Measurements from ENCODE around the gene BCAP29. TPM values are rescaled to one million over a fixed set of nuclear protein-coding genes. Genes with fewer than 3 reads are reported as not detected.

Gene BCAP29
- total and polyA plus RNA-seq, 2 of the 8 experiments (the other 6 are each of a cell fraction or from before 2014, with no cell fraction given): 6.8 to 18.1 TPM

DNA sequence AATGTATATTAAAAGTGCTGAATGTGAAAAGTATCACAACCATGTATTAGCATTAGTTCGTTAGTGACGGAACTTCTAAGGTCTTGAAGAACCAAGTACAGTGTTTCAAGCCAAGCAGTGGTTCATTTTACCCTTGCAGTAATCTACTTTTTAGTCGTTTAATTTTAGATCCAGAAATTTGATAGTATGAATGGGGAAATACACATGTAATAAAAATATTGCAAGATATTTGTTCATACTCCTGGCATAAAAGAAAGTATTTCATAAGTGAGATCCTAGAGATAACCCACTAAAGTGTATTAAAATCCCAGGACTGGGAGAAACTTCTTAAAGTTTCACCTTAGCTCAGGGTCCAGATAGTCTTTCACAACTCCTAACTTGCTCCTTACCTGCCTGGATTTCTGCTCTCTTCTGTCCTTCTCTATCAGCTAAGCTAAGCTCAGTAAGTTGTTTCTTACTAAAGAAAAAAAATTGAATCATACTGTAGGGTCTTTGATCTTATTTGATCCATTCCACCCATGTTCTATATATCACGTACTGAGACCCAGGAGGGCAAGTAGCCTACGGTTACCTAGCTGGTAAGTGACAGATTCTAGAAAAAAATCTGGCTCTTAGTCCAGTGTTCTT is 1.5 kb downstream of the BCAP29 start:
- Histone ChIP-seq H2BK5ac (ENCODE audit: low read depth, low read length) (no peak overlapping the region), H4K20me1 (replicated peaks in 1 of 2; ENCODE audit: control insufficient read depth in 1 of 2, insufficient read depth in 2 of 2, low read length in 2 of 2) (no peaks in the 10 kb centered on the region), H3K23ac (ENCODE audit: insufficient read length) (no peak overlapping the region), H3K56ac (replicated peaks; ENCODE audit: insufficient read length, low read depth, low read length) (no peak overlapping the region), H3K4me1 (replicated peaks in 1 of 4; ENCODE audit: control insufficient read depth in 3 of 4, insufficient read depth in 4 of 4, low read length in 3 of 4) (no peaks in the 10 kb centered on the region), H2BK12ac (ENCODE audit: low read depth, low read length) (no peak overlapping the region), H3K4me2 (ENCODE audit: insufficient read depth in 1 of 2, low read depth in 2 of 2, low read length in 2 of 2) (no peak overlapping the region; a peak in 1 of 4 replicates), H3K23me2 (ENCODE audit: low read depth, low read length) (peaks cover 4% of the 10 kb centered on the region), H4K91ac (replicated peaks; ENCODE audit: insufficient read length, low read length) (no peak overlapping the region), H2BK20ac (ENCODE audit: low read length) (no peak overlapping the region), H3K14ac (ENCODE audit: insufficient read length) (no peak overlapping the region), H3K36me3 (ENCODE audit: control insufficient read depth in 2 of 4, insufficient read depth in 4 of 4, low read length in 3 of 4) (peaks cover 0 to 10% (median 1%) of the 10 kb centered on the region in 4 experiments; a peak in 2 of 8 replicates), H4K8ac (ENCODE audit: extremely low read depth, insufficient read depth, low read length) (no peak overlapping the region), H2BK15ac (ENCODE audit: low read length) (no peak overlapping the region), H4K5ac (ENCODE audit: insufficient read length, low read depth, low read length) (no peak overlapping the region), H3K27ac (ENCODE audit: low read depth, low read length) (no peak overlapping the region), H3K4ac (replicated peaks; ENCODE audit: insufficient read length, low read depth, low read length) (no peak overlapping the region), H3K18ac (ENCODE audit: extremely low read depth, low read length) (no peak overlapping the region), H3K79me2 (ENCODE audit: control insufficient read depth in 1 of 2, insufficient read depth in 2 of 2, low read length in 2 of 2) (no peaks in the 10 kb centered on the region), H2AK5ac (ENCODE audit: low read depth, low read length) (no peak overlapping the region), H3K9me3 (ENCODE audit: insufficient read depth in 2 of 2, low read depth in 1 of 2, low read length in 1 of 2) (no peaks in the 10 kb centered on the region), H2AFZ (ENCODE audit: low read length) (no peak overlapping the region), H3K27me3 (replicated peaks in 1 of 4; ENCODE audit: control insufficient read depth in 3 of 4, extremely low read depth in 1 of 4, insufficient read depth in 3 of 4, low read length in 3 of 4) (no peaks in the 10 kb centered on the region), H2BK120ac (replicated peaks; ENCODE audit: low read depth, low read length) (no peak overlapping the region), H3K9ac (replicated peaks in 1 of 4; ENCODE audit: extremely low read depth in 1 of 4, low read depth in 3 of 4, low read length in 3 of 4) (no peak overlapping the region), H3K79me1 (ENCODE audit: low read depth, low read length) (no peaks in the 10 kb centered on the region), H3K4me3 (ENCODE audit: extremely low read depth in 1 of 4, insufficient read depth in 2 of 4, low read depth in 3 of 4, low read length in 4 of 4) (no peak overlapping the region; a peak in 1 of 8 replicates)
- POLR2A ChIA-PET (ENCODE audit: partially characterized antibody): no interaction called here
- 96% methylated on average over 5 of the region's 5 CpGs; no CpG with 5 or more reads in 1 of the 2 experiments for WGBS, 2 experiments (ENCODE audit: extremely low coverage in 1 of 2, insufficient coverage in 1 of 2, insufficient read length in 1 of 2, insufficient replicate concordance in 2 of 2, low coverage in 1 of 2, low lambda C conversion rate in 2 of 2, missing lambda C conversion rate in 1 of 2)
- CTCF ChIA-PET (ENCODE audit: partially characterized antibody): interaction anchor here (0.6 kb wide), 1 partner anchor 52 kb away, joined by 4 read pairs; no protein-coding TSS in a partner anchor
- FAIRE-seq (no peak), DNase-seq (ENCODE audit: low read depth in 1 of 2, low spot score in 2 of 2) (no peak)
- no peak for TF ChIP-seq KDM4A (IDR thresholded peaks at IDR 0.05; ENCODE audit: low read depth, low read length, severe bottlenecking)
- no peak for TF ChIP-seq ASH2L (IDR thresholded peaks at IDR 0.05; ENCODE audit: low read length)
- no peak for TF ChIP-seq BCL11A (IDR thresholded peaks at IDR 0.05; ENCODE audit: low read depth in 2 of 2, low read length in 2 of 2)
- TF ChIP-seq CHD1 (IDR thresholded peaks at IDR 0.05; ENCODE audit: low read depth, low read length): no peak
- TF ChIP-seq SP1 (IDR thresholded peaks at IDR 0.05; ENCODE audit: low read depth, low read length): no peak
- no peak for TF ChIP-seq TAF1 (IDR thresholded peaks at IDR 0.05; ENCODE audit: low read depth, low read length)
- TF ChIP-seq RAD21 (IDR thresholded peaks at IDR 0.05 in 1 of 2, conservative IDR thresholded peaks at IDR 0.05 in 1 of 2; ENCODE audit: low read depth in 2 of 2, low read length in 2 of 2): no peak
- no peak for TF ChIP-seq NANOG (IDR thresholded peaks at IDR 0.05; ENCODE audit: insufficient read depth, low read depth, low read length, poor library complexity, severe bottlenecking)
- TF ChIP-seq RXRA (IDR thresholded peaks at IDR 0.05; ENCODE audit: insufficient read depth, low read depth, low read length): no peak
- no peak for TF ChIP-seq TCF12 (IDR thresholded peaks at IDR 0.05; ENCODE audit: low read depth, low read length)
- TF ChIP-seq ATF3 (IDR thresholded peaks at IDR 0.05; ENCODE audit: insufficient read depth, low read depth, low read length): no peak
- no peak for TF ChIP-seq CBX5 (IDR thresholded peaks at IDR 0.05; ENCODE audit: low read depth, low read length)
- no peak for TF ChIP-seq EP300 (IDR thresholded peaks at IDR 0.05; ENCODE audit: borderline replicate concordance in 1 of 2, low read depth in 2 of 2, low read length in 2 of 2)

All from H1 (cell line).